Esophagus muscularis mucosa (tissue), 4 donors: Measurements from ENCODE around the gene C9orf43.

Source experiments
- CTCF ChIP-seq, 3 experiments: fragments of 200-600 bp in 2 of 3; fragments of 450-650 bp in 1 of 3; sonication (generic) in 2 of 3; IDR thresholded peaks; one replicate each; pipeline ENCODE4 v1.5.1; 2017 to 2019; ENCODE audit warnings: antibody characterized with exemption in 3 of 3, mild to moderate bottlenecking in 2 of 3, moderate library complexity in 1 of 3
- EP300 ChIP-seq: sonication (generic); formaldehyde crosslinking; IDR thresholded peaks from one replicate; pipeline ENCODE4 v1.6.1; 2017; ENCODE audit warnings: antibody characterized with exemption
- POLR2AphosphoS5 ChIP-seq, 2 donors: sonication (generic); formaldehyde crosslinking; IDR thresholded peaks; one replicate each; pipeline ENCODE4 v1.6.1; 2017; ENCODE audit warnings: antibody characterized with exemption in 2 of 2

GRCh38 chr9:113475992-113476391 is 65.4 kb downstream of the C9orf43 start:
- TF ChIP-seq EP300 (no peak), CTCF (IDR thresholded peaks at IDR 0.05) (no peak), POLR2AphosphoS5 (IDR thresholded peaks at IDR 0.05) (no peak)
